HG03196 (cell line): Measurements from ENCODE around the gene EPHB1.
A peak's percentile ranks its signal among the peaks of the same experiment; 100 is the strongest.
"Not testable (repeated sequence)": the region's sequence is repeated elsewhere in the genome, so short reads cannot be mapped to it uniquely, and the experiment has no call there.

Source experiments
- ATAC-seq: cut with Tn5 transposase; IDR thresholded peaks from one replicate; pipeline ENCODE4 v1.9.1; 2021; ENCODE audit not compliant: unreplicated experiment

The EPHB1 gene

DNA sequence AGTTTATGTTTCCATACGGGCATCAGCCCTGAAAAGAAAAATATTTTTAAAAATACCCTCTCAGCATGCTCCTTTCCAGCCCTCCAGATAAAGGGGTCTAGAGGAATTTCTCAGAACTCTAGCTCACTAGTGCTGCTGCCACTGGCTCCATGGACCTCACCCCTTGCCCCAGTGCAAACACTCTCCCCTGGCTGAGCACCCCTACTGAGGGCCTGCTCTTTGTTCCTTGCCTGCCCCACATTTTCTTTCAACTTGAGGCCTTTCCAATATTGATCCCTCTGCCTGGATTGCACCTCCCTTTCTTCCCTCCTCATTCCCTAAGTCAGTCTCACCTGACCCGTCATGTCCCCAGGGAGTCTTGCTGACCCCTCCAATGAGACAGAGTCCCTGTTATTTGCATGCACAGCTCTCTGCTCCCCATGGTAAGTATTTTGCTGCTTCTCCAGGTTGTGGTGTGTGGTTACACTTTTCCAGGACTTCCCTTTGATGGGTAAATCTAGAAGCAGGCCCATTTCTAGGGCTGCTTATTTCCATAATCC, 196.5 kb downstream of the EPHB1 start:
- no peak for ATAC-seq

DNA sequence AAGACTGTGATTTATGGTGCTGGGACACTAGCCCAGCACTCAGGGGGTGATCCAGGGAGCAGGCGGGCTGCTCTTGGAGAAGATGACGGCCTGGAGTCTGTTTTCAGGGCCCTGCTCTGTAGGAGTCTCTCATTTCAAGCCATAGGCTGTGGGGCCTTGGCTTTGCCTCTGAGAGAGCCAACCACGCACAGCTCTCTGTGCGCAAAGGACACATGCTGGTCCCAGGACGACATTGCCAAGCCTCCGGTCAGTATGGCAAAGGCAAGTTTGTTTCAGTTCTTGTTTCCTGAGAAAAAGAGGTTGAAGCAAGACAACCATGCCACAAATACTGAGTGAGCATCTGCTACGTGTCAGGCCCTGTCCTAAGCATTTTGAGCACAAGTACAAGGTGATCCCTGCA, 197.1 kb downstream of the EPHB1 start:
- ATAC-seq: no peak

GRCh38 chr3:134992586-134992985, 197.5 kb downstream of the EPHB1 start:
- ATAC-seq: no peak

DNA sequence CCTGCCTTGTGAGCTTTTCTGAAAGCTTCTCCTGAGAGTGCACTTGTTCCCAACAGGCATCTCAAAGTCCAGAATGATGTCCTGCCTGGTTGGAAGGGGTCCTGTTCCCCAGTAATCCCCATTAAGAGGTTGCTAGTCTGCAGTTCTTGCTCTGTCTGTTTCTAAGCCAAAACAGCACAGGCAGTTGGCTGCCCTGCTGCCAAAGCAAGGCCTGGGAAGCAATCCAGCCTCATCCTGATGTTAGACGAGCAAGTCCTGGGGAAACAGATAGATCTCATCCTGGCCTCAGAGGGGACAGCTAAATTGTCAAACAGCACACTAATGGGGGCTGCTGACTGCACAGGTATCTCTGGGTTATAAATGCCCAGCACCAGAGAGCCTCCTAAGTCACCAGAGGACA, 198.0 kb downstream of the EPHB1 start:
- no peak for ATAC-seq

DNA sequence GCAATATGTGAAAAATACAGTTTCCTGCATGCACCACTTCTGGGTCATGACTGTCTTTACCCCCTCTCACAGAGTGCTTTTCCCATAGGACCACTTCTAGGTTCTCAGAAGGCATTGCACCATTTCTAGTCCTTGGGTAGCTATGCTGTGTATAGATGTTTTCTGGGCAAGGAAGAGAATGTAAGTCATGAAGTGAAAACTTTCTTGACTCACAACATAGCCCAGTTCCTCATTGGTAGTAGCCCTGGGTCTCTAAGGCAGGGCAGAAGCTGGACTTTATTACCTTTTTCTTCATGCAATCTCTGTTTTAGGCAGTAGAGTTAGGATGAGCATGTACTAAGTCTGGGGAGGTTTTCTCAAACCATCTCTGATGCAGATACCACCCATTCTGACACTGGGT, 203.1 kb downstream of the EPHB1 start:
- no peak for ATAC-seq

DNA sequence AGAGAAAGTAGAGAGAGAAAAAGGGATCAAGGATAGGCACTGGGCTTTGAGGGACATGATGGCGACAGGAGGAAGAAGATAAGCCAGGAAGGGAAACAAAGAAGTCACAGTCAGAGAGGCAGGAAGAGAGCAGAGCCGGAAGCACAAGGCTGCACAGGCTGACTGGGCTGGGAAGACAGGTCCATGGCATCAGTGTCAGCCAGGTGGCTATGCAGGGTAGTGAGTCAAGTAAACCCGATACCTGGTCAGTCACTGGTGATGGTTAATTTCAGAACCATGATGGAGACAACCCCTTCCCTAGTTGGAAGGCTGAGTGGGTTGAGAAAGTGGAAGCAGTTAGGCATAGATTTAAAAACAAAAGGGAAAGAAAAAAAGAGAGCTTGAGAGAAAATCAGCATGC, 203.8 kb downstream of the EPHB1 start:
- ATAC-seq: no peak

- no peak for ATAC-seq
These were observed 205.4 kb downstream of the EPHB1 start for GRCh38 chr3:135000465-135000864.

GRCh38 chr3:135005616-135006015, 210.6 kb downstream of the EPHB1 start:
- ATAC-seq: not testable (repeated sequence)

- ATAC-seq: no peak
These were observed 212.5 kb downstream of the EPHB1 start for GRCh38 chr3:135007607-135008006.

DNA sequence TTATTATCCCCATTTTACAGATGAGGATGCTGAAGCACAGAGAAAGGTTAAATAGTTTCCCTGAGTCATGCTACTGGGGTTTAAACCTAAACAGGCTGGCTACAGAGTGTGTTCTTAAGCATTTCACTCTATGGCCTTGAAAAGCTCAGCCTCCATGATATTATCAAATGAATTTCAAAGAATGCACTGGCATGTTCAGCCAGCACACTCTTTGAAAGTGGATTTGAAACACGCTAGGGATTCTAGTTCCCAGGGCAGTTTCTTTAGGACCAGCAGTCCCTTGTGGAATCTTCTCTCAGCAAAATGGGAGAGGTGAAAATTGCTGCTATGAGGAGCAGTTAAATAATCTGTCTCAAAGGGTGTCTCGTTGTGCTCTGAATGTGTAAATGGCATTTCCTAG, 213.3 kb downstream of the EPHB1 start:
- ATAC-seq: no peak

- ATAC-seq: no peak
These were observed 214.0 kb downstream of the EPHB1 start for GRCh38 chr3:135009014-135009413.

DNA sequence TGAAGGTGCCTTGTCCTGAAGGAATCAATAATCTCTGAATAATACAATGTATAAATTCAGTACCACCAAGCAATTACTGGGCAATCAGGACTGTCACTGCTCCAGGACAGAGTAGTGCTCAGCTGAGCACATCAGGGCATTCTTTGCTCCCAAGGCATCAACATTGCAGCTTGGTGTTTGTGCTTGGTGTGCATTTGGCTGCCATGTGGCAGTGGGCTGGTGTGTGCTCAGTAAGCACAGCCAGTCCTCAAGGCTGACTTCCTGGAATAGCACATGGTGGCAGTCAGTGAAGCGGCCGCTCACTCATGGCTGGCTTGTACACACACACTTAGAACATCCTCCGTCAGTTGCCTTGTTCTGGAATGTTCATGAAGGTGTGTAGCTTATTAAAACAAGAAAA, 217.0 kb downstream of the EPHB1 start:
- no peak for ATAC-seq

GRCh38 chr3:135013206-135013605, 218.1 kb downstream of the EPHB1 start:
- ATAC-seq: no peak

DNA sequence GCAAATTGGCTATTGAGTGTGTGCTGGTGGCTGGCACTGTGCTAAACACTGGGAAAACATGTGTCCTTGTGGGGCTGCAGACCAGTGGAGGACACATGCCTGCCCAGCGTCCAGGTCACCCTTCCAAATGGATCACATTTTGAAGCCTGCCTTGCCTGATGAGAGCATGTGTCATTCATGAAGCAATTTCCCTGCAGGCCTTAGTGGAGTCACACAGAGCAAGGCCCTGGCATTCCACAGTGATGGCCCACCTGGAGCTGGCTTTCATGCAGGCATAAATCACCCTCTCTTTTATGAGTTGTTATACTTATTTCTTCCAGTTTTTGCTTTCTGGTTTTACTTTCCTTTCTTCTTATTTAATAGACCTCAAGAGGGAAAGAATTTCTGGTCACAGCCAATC, 219.5 kb downstream of the EPHB1 start:
- ATAC-seq: no peak

DNA sequence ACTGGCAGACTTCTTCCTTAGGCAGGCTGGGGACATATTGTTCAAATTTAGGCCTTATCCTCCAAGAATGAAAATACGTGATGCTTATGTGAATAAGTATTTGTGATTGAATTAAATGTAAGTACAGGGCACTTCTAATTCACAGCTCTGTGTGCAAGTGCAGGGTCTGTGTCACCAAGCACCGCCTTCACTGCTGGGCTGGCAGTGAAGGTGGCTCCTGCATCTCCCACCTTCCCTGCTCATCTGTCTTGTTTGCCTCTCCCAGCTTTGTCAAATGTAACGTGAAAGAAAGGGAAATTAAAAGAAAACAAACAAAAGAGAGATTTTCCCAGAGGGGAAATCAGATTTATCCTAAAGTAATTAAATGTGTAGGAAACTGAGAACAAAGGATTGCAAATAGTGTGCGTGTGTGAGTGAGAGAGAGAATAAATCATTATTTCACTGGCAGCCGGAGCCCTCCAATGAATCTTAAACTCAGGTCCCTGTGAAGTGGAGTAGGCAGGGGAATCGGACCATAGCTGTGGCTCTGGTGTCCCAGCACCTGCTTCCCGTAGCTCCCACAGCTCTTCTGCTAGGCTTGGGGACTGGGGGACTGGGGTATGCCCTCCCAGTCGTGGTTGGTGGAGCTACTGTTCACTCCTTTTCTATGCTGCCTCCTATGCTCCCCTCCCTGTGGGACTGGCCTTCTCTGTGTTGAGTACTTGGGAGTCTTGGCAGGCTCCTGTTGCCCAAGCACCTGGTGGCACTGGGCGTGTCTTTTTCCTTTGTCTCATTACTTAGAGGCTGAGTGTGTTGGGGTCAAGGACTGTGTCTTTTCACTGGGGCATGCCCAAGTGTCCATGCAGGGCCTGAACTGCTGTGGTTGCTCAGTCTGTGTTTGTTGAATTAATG, 222.2 kb downstream of the EPHB1 start:
- ATAC-seq: no peak

GRCh38 chr3:135018149-135018923, 223.3 kb downstream of the EPHB1 start:
- ATAC-seq: peak; percentile 40

GRCh38 chr3:135020181-135020580, 225.1 kb downstream of the EPHB1 start:
- no peak for ATAC-seq

DNA sequence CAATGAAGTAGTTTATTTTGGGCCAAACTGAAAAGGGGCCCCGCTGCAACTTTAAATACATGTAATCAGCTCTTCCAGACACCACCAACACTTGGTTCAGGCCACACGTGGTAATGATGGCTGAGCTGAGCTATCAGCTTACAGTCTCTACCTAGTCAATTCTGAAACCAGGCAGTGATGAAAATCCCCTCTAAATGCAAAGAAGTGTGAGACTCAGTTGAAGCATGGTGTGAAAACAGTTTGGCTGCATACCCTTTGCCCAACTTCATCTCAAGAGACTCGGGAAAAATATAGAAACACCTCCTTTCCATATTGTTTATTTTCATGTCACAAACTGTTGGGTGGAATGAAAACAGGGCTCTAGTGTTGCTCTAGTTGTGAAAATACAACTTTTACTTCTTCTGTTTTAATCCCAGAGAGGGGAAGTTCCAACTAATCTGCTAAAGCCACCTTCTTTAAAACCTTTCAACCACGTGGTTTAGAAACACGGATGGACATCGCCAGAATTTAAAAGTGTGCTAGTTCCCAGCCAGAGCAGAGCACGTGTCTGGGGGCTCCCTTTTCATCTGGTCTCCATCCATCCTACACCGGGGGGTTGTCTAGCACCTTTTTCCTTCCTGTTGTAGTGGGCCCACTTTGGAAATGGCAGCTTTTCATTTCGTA, 229.1 kb downstream of the EPHB1 start:
- ATAC-seq: peak; percentile 65

DNA sequence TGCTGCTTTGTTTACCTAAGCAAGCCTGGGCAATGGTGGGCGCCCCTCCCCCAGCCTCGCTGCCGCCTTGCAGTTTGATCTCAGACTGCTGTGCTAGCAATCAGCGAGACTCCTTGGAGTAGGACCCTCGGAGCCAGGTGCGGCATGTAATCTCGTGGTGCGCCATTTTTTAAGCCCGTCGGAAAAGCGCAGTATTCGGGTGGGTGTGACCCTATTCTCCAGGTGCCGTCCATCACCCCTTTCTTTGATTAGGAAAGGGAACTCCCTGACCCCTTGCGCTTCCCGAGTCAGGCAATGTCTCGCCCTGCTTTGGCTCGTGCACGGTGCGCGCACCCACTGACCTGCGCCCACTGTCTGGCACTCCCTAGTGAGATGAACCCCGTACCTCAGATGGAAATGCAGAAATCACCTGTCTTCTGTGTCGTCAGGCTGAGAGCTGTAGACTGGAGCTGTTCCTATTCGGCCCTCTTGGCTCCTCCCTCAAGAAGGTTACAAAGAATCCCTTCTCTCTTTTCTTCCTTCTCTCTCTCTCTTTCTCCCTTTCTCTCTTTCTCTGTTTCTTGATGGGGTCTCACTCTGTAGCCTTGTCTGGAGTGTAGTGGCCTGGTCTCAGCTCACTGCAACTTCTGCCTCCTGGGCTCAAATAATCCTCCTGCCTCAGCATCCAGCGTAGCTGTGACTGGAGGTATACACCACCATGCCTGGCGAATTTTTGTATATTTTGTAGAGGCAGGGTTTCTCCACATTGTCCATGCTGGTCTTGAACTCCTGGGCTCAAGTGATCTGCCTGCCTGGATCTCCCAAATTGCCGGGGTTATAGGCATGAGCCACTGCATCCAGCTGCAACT, 235.9 kb downstream of the EPHB1 start:
- not testable (repeated sequence) for ATAC-seq

DNA sequence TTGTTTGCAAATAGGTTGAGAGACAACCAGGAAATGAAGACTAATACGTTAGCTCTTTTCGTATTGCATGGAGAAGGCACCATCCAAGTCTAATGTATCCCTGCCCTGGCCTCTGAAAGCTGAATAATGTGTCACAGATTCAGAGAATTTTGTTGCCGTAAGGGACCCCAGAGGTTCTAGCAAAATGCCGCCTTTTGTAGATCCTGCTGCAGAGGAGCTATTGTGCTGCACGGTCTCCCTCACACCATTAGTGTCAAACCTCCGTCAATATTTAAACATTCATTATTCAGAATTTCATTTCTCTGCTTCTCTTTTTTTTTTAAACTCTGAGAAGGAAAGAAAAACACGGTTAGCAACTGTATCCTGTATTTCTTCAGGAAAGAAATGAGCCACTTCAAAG, 238.7 kb downstream of the EPHB1 start:
- no peak for ATAC-seq
